ENCODE measurements around the gene LRFN2. TPM values are rescaled to one million over a fixed set of nuclear protein-coding genes. Genes with fewer than 3 reads are reported as not detected.

Gene LRFN2
- polyA plus RNA-seq, 1 of the 3 experiments (the other 2 are of a cell fraction), result 0.02 TPM

DNA sequence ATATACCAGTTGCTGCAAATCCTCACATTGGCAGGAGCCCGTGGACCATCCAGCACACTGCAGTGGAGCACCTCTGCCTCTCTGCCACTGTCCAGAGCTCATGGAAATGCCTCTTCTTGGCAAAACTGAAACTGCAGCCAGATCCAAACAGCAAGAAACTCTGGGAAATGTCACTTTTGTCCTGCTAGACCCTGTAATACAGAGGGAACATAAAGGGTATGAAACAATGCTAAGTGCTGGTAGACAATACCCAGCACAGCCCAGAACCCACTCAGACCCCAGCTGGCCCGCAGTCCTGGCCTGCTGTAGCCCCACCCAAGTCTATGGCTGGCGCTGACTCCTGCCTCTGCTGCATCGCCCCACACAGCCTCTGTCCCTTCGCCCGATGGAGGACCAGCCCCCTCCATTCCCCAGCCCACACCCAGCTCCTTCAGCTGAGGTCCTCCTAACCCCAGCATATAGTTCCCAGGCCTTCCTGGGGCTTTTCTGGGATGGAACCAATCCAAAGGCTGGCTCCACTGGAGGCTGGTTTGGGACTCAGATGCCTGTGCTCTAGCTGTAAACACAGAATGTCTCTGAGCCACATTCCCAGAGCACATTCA, 242.5 kb downstream of the LRFN2 start:
- Histone ChIP-seq H3K79me2 (ENCODE audit: insufficient read depth) (no peaks in the 10 kb centered on the region), H3K9me2 (no peaks in the 10 kb centered on the region), H3K4me1 (ENCODE audit: control insufficient read depth in 1 of 2, insufficient read depth in 2 of 2, low read depth in 1 of 2, low read length in 1 of 2) (peaks cover 4 to 67% of the 10 kb centered on the region in 2 experiments; a peak in 1 of 4 replicates), H3K9me3 (no peaks in the 10 kb centered on the region), H3K27ac (ENCODE audit: low read depth in 2 of 2, low read length in 1 of 2) (no peak overlapping the region; a peak in 1 of 4 replicates), H3K36me3 (replicated peaks in 1 of 2; ENCODE audit: control insufficient read depth in 1 of 2, insufficient read depth in 2 of 2, low read length in 1 of 2) (no peaks in the 10 kb centered on the region), H3K4me2 (0 out of 2 replicates have a peak overlapping the region, but pooled peaks have one; percentile 33), H4K20me1 (ENCODE audit: insufficient read depth) (no peaks in the 10 kb centered on the region), H3F3A (replicated peaks; ENCODE audit: insufficient read depth) (no peaks in the 10 kb centered on the region), H2AFZ (ENCODE audit: low read depth) (no peak overlapping the region), H3K9ac (no peak overlapping the region), H3K27me3 (ENCODE audit: insufficient read depth) (no peaks in the 10 kb centered on the region), H3K4me3 (ENCODE audit: low read depth in 2 of 2, low read length in 1 of 2) (no peak overlapping the region)
- TF ChIP-seq RAD21 (IDR thresholded peaks at IDR 0.05; ENCODE audit: low read length) (no peak), SMC3 (IDR thresholded peaks at IDR 0.05; ENCODE audit: low read depth, low read length) (no peak), MEF2A (IDR thresholded peaks at IDR 0.05; ENCODE audit: borderline replicate concordance, low read depth) (no peak), EP300 (IDR thresholded peaks at IDR 0.05; ENCODE audit: borderline replicate concordance in 1 of 2, low read depth in 1 of 2, low read length in 1 of 2) (no peak), TEAD4 (IDR thresholded peaks at IDR 0.05; ENCODE audit: borderline replicate concordance, insufficient read depth) (no peak), GATA2 (CRISPR knock-in tag; IDR thresholded peaks at IDR 0.05) (no peak), CHD2 (IDR thresholded peaks at IDR 0.05; ENCODE audit: low read length, partially characterized antibody) (no peak), GABPA (IDR thresholded peaks at IDR 0.05; ENCODE audit: low read depth) (no peak), RXRA (IDR thresholded peaks at IDR 0.05; ENCODE audit: borderline replicate concordance, low read depth) (no peak), ELF1 (IDR thresholded peaks at IDR 0.05) (no peak)
- TF ChIP-seq, protein P1, sequence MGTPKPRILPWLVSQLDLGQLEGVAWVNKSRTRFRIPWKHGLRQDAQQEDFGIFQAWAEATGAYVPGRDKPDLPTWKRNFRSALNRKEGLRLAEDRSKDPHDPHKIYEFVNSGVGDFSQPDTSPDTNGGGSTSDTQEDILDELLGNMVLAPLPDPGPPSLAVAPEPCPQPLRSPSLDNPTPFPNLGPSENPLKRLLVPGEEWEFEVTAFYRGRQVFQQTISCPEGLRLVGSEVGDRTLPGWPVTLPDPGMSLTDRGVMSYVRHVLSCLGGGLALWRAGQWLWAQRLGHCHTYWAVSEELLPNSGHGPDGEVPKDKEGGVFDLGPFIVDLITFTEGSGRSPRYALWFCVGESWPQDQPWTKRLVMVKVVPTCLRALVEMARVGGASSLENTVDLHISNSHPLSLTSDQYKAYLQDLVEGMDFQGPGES (IDR thresholded peaks at IDR 0.05; ENCODE audit: low read depth, low read length), result no peak
- TF ChIP-seq, protein P2, sequence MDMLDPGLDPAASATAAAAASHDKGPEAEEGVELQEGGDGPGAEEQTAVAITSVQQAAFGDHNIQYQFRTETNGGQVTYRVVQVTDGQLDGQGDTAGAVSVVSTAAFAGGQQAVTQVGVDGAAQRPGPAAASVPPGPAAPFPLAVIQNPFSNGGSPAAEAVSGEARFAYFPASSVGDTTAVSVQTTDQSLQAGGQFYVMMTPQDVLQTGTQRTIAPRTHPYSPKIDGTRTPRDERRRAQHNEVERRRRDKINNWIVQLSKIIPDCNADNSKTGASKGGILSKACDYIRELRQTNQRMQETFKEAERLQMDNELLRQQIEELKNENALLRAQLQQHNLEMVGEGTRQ (IDR thresholded peaks at IDR 0.05; ENCODE audit: borderline replicate concordance, low read depth, low read length), result no peak
- TF ChIP-seq, protein P3, sequence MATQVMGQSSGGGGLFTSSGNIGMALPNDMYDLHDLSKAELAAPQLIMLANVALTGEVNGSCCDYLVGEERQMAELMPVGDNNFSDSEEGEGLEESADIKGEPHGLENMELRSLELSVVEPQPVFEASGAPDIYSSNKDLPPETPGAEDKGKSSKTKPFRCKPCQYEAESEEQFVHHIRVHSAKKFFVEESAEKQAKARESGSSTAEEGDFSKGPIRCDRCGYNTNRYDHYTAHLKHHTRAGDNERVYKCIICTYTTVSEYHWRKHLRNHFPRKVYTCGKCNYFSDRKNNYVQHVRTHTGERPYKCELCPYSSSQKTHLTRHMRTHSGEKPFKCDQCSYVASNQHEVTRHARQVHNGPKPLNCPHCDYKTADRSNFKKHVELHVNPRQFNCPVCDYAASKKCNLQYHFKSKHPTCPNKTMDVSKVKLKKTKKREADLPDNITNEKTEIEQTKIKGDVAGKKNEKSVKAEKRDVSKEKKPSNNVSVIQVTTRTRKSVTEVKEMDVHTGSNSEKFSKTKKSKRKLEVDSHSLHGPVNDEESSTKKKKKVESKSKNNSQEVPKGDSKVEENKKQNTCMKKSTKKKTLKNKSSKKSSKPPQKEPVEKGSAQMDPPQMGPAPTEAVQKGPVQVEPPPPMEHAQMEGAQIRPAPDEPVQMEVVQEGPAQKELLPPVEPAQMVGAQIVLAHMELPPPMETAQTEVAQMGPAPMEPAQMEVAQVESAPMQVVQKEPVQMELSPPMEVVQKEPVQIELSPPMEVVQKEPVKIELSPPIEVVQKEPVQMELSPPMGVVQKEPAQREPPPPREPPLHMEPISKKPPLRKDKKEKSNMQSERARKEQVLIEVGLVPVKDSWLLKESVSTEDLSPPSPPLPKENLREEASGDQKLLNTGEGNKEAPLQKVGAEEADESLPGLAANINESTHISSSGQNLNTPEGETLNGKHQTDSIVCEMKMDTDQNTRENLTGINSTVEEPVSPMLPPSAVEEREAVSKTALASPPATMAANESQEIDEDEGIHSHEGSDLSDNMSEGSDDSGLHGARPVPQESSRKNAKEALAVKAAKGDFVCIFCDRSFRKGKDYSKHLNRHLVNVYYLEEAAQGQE (IDR thresholded peaks at IDR 0.05; ENCODE audit: low read depth, low read length), result no peak
- TF ChIP-seq, protein P4, sequence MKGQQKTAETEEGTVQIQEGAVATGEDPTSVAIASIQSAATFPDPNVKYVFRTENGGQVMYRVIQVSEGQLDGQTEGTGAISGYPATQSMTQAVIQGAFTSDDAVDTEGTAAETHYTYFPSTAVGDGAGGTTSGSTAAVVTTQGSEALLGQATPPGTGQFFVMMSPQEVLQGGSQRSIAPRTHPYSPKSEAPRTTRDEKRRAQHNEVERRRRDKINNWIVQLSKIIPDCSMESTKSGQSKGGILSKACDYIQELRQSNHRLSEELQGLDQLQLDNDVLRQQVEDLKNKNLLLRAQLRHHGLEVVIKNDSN (IDR thresholded peaks at IDR 0.05; ENCODE audit: borderline replicate concordance, low read depth), result no peak
- CTCF ChIA-PET, result interaction anchor here (0.6 to 3.6 kb wide), 7 partner anchors 11 to 243 kb away, joined by 3 to 16 read pairs (median 4); no protein-coding TSS in a partner anchor
- WGBS (ENCODE audit: low lambda C conversion rate), result 50% methylated on average over 1 of the region's 6 CpGs
- peak; percentile 24 for DNase-seq
- POLR2A ChIA-PET, result interaction anchor here (0.7 kb wide), 1 partner anchor 202 kb away, joined by 3 read pairs; no protein-coding TSS in a partner anchor
